Astrocyte of the cerebellum (primary cell): ENCODE data around the gene GRK3.
"Not testable (repeated sequence)": the region's sequence is repeated elsewhere in the genome, so short reads cannot be mapped to it uniquely, and the experiment has no call there.

Experiments
- DNase-seq: peaks from one replicate; pipeline ENCODE4 v3.0.0-alpha.2; 2011; ENCODE audit warnings: low read depth
- H3K4me3 ChIP-seq: 2 replicates; pipeline ENCODE4 v1.5.1; 2011; ENCODE audit warnings: mild to moderate bottlenecking, low read depth, low read length, moderate library complexity
- CTCF ChIP-seq: IDR thresholded peaks from 2 replicates; pipeline ENCODE4 v1.5.1; 2012; ENCODE audit warnings: low read length, low read depth, moderate library complexity, mild to moderate bottlenecking; ENCODE audit errors: missing control alignments
- in situ Hi-C: cut with HindIII; loops from 2 replicates; pipeline ENCODE4 v1.10.0; 2017; ENCODE audit warnings: low sequenced_read_pairs

The GRK3 gene

DNA sequence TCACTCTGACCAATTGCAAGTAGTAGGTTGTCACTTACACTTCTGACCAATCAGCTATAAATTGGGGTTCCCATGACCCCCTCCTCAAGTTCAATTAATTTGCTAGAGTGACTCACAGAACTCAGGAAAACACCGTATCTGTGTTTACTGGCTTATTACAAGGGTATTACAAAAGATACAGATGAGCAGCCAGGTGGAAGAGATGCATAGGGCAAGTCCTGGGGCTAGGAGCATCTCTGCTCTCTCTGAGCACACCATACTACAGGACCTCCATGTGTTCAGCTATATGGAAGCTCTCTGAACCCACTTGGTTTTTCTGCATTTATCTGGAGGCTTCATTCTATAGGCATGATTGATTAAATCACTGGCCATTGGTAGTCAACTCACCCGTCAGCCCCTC lies 11.3 kb upstream of the GRK3 start:
- TF ChIP-seq CTCF, result no peak
- in situ Hi-C loops, result no loop called here
- no peak overlapping the region for H3K4me3 ChIP-seq
- no peak for DNase-seq

GRCh38 chr22:25554238-25554671 lies 10.2 kb upstream of the GRK3 start:
- in situ Hi-C loops, result no loop called here
- DNase-seq, result no peak
- H3K4me3 ChIP-seq, result no peak overlapping the region
- TF ChIP-seq CTCF, result no peak

DNA sequence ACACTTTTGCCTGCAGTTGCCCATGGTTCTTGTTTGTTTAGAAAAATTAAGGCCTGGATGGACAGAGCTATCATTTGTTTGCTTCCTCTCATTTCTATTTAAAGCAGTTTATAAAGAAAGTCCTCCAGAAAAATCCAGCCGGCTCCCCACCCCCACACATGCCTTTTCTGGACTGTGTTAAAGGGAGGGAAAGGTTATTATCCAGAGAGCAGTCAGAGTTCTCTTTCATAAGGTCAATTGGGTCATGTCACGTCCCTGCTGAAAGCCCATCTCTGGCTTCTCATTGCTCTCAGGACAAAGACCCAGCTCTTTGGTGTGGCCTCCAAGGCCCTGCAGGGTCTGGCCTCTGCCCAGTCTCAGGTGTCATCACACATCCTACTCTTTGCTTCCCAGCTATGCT lies 9.8 kb upstream of the GRK3 start:
- no peak overlapping the region for H3K4me3 ChIP-seq
- DNase-seq, result no peak
- no peak for TF ChIP-seq CTCF
- in situ Hi-C loops, result no loop called here

DNA sequence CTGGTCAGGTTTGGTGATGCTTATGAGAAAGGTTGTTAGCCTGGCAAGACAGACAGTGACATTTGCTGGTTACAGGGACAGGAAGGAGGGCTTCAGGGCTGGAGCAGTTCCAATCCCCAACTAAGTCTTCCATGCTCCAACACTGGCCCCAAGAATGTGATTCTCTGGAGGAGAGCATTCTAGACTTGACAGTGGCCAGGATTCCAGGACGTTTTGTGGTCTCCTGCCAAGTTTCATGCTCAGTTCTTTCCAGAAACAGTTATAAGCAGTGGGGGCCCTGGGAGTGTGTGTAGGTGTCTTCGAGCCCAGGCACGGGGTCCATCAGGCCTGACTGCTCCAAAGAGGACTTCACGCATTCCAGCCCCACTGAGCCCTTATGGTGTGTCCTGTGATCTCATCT lies 8.9 kb upstream of the GRK3 start:
- in situ Hi-C loops, result no loop called here
- no peak for DNase-seq
- H3K4me3 ChIP-seq, result no peak overlapping the region
- TF ChIP-seq CTCF, result no peak

GRCh38 chr22:25557218-25557617 lies 7.3 kb upstream of the GRK3 start:
- in situ Hi-C loops, result no loop called here
- DNase-seq, result no peak
- no peak overlapping the region for H3K4me3 ChIP-seq
- no peak for TF ChIP-seq CTCF

- TF ChIP-seq CTCF, result no peak
- no peak overlapping the region for H3K4me3 ChIP-seq
- in situ Hi-C loops, result no loop called here
- DNase-seq, result no peak
Observed at GRCh38 chr22:25558341-25558740, 6.1 kb upstream of the GRK3 start.

DNA sequence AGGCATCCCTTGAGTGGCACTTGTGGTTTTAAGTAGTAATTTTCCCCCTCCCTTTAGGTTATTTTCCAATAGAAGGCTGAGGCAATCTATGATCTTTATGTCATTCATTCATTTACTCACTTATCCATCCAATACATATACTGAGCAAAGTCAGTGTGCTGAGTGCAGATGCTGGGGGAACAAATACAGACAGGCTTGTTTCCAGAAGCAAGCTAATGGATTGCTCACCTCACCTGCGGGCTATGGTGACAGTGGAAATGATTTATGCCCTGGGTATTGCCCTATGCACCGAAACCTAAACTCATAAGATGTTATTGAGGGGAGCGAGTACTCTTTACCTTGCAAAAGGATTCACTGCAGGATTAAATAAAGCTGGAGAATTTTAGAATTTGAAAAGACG lies 4.6 kb upstream of the GRK3 start:
- H3K4me3 ChIP-seq, in situ Hi-C loops, DNase-seq: not testable (repeated sequence)

GRCh38 chr22:25561182-25561581 lies 3.3 kb upstream of the GRK3 start:
- DNase-seq, in situ Hi-C loops, H3K4me3 ChIP-seq: not testable (repeated sequence)

DNA sequence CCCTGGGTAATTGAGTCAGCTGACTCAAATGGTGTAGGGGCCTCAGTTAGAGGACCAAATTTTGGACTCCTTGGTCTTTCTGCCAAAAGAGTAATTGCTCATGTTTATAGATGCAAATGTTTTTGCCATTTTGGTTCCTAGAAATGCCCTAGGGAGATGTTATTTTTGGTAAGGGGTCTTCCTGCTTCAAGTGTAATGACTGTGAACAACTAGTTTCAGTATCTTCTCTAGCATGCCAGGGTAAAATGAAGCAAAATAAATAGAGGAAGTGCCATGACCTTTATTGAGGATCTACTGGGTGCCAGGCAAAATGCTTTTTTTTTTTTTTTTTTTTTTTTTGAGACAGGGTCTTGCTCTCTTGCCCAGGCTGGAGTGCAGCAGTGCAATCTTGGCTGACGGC lies 2.5 kb upstream of the GRK3 start:
- DNase-seq, in situ Hi-C loops: not testable (repeated sequence)

DNA sequence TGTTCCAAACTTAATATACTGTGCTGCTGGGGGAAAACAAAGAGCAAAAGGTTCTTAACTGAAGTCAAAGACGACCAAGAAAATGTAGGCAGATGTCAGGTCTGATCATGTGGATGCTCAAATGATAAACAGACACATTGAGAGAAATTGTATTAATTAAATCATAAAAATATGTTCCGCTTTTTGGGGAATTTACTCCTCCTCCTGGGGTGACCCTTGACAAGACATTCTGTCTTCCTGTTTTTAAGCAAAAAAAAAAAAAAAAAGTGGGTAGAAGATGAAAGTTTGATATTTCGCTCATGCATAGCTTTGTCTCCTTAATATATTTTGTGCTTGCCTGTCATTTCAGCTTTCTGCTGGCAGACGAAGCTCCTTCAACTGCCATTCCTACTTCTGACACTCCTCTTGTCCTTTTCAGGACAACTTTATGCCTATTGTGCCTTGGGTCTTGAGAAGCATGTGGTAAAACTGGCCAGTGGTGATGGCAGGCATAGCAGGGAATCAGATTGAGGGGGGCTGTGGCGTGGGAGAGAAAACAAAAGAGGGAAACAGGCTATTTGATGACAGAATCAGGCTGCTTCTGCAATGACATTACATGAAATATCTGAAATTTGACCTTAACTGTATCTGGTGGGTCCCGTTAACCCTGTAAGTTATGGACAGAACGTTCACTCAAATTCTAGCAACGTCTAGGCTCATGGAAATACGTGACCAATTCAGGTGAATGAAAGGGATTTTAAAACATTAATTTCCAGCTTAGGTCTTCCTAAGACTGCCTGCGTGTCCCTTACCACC lies 1.3 kb upstream of the GRK3 start:
- H3K4me3 ChIP-seq, in situ Hi-C loops, DNase-seq: not testable (repeated sequence)

More for the DNA sequence above, 2.5 kb upstream of the GRK3 start:
- not testable (repeated sequence) for H3K4me3 ChIP-seq
